ENCODE data around the gene MGST2. TPM values are rescaled to one million over a fixed set of nuclear protein-coding genes. Genes with fewer than 3 reads are reported as not detected.

The MGST2 gene
- total and polyA plus RNA-seq, 2 experiments from 2014 or later = 82.4 to 97.9 TPM

DNA sequence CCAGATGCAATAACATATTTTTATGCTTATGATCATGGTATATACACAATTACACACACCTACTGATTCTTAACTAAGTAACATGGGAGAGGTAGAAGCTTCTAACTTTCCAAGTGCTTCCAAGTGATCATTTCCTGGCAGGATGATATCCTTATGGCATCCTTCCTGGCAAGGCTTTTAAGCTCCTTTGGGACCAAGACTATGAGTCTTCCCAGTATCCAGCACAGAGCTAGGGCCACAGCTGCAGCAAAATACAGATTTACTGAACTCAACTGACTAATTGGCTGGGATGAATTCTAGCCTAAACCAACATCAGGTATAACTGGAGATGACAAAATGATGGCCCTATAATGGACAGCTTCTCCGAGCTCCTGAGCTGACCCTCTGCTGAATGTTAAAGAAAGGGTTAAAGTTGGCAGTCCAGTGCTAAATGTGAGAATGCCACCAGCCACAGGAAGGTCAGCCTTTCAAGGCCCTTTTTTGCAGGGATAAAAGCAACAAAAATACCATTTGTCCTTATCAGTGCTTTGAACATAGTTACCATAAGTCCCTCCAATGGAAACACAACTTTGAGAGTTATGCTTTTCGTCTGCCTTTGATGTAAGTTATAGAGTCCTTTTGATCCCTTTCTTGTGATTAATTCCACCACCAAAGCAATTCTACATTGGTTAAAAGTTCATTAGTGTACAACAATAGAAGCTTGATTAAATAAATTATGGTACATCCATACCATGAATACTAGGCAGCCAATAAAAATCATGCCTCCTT, 73.4 kb downstream of the MGST2 start:
- no peaks in the 10 kb centered on the region for H3K27me3 ChIP-seq
- H3K9me2 ChIP-seq (replicated peaks; ENCODE audit: insufficient read depth) = no peaks in the 10 kb centered on the region
- peaks cover 33% of the 10 kb centered on the region for H3K4me1 ChIP-seq (ENCODE audit: insufficient read depth)
- no peak for DNase-seq (ENCODE audit: low spot score)
- 75% methylated on average over 2 of the region's 2 CpGs for WGBS (ENCODE audit: low lambda C conversion rate, missing lambda C conversion rate)
- no peaks in the 10 kb centered on the region for H3K79me2 ChIP-seq
- no peak overlapping the region for H2AFZ ChIP-seq
- H3K9me3 ChIP-seq (ENCODE audit: low read depth) = no peaks in the 10 kb centered on the region
- no peaks in the 10 kb centered on the region for H4K20me1 ChIP-seq (ENCODE audit: insufficient read depth, poor library complexity, severe bottlenecking)
- no peak for TF ChIP-seq EZH2 (IDR thresholded peaks at IDR 0.05; ENCODE audit: borderline replicate concordance)
- no peak for TF ChIP-seq EZH2phosphoT487 (IDR thresholded peaks at IDR 0.05; ENCODE audit: low read depth, severe bottlenecking, unreplicated experiment)
- TF ChIP-seq, protein P1, sequence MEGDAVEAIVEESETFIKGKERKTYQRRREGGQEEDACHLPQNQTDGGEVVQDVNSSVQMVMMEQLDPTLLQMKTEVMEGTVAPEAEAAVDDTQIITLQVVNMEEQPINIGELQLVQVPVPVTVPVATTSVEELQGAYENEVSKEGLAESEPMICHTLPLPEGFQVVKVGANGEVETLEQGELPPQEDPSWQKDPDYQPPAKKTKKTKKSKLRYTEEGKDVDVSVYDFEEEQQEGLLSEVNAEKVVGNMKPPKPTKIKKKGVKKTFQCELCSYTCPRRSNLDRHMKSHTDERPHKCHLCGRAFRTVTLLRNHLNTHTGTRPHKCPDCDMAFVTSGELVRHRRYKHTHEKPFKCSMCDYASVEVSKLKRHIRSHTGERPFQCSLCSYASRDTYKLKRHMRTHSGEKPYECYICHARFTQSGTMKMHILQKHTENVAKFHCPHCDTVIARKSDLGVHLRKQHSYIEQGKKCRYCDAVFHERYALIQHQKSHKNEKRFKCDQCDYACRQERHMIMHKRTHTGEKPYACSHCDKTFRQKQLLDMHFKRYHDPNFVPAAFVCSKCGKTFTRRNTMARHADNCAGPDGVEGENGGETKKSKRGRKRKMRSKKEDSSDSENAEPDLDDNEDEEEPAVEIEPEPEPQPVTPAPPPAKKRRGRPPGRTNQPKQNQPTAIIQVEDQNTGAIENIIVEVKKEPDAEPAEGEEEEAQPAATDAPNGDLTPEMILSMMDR (IDR thresholded peaks at IDR 0.05; ENCODE audit: poor library complexity) = no peak
- H3K4me2 ChIP-seq = no peak overlapping the region
- no peak overlapping the region for H3K27ac ChIP-seq
- no peaks in the 10 kb centered on the region for H3K36me3 ChIP-seq (replicated peaks; ENCODE audit: insufficient read depth, low read depth)
- no peak overlapping the region for H3K4me3 ChIP-seq

DNA sequence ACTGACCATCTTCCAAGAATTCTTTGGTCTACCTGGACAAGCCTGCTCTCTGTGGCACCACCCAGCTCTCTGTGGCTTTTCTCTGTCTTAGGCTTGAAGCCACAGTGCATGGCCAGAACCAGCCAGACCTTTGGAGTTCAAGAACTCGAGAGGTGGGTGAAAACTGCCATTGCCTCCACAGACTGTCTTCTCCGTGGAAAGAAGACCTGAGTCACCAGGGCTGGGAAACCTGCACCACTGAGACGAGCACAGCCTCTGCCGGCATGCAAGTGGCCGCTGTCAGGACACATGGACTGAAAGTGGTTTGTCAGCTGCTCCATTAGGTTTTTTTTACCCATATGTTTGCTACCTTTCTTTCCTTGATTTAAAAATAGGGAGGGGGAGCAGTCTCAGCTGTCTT, 74.5 kb downstream of the MGST2 start:
- Histone ChIP-seq H3K79me2 (no peaks in the 10 kb centered on the region), H3K9me3 (ENCODE audit: low read depth) (no peaks in the 10 kb centered on the region), H4K20me1 (ENCODE audit: insufficient read depth, poor library complexity, severe bottlenecking) (no peaks in the 10 kb centered on the region), H3K36me3 (replicated peaks; ENCODE audit: insufficient read depth, low read depth) (no peaks in the 10 kb centered on the region), H3K4me2 (peak overlapping the region; percentile 14), H3K9me2 (replicated peaks; ENCODE audit: insufficient read depth) (no peaks in the 10 kb centered on the region), H3K4me1 (ENCODE audit: insufficient read depth) (peaks cover 27% of the 10 kb centered on the region), H3K27ac (peak overlapping the region; percentile 80), H3K27me3 (no peaks in the 10 kb centered on the region), H2AFZ (no peak overlapping the region), H3K4me3 (no peak overlapping the region)
- DNase-seq (ENCODE audit: low spot score) = no peak
- TF ChIP-seq, protein P1 (IDR thresholded peaks at IDR 0.05; ENCODE audit: poor library complexity) = no peak
- 72% methylated on average over 5 of the region's 5 CpGs for WGBS (ENCODE audit: low lambda C conversion rate, missing lambda C conversion rate)

DNA sequence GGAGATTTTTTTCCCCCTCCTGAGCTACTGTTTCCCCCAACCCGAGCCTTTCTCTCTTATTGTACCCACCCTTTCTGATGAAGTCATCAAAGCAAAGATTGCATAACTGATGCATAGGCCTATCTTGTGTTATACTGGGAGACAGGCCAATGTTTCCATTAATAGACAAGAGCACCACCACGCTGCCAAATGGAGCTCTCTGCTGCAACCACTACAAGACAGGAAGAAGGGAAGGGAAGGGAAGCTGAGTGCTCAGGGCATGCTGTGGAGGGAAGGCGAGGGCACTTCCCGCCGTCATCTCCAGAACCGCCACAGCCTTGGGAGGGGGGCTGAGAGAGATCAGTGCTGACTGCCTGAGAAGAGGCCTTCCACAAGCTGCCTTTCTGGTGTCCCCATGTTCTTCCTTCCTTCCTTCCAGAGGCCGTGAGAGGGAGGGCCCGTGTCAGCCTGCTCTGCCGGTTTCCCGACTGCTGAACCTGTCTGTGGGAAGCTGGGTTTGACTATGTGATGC, 75.0 kb downstream of the MGST2 start:
- no peaks in the 10 kb centered on the region for H3K79me2 ChIP-seq
- no peaks in the 10 kb centered on the region for H3K36me3 ChIP-seq (replicated peaks; ENCODE audit: insufficient read depth, low read depth)
- H4K20me1 ChIP-seq (ENCODE audit: insufficient read depth, poor library complexity, severe bottlenecking) = no peaks in the 10 kb centered on the region
- peak; percentile 83 for DNase-seq (ENCODE audit: low spot score)
- H3K27ac ChIP-seq = peak overlapping the region; percentile 80
- no peak overlapping the region for H2AFZ ChIP-seq
- peaks cover 22% of the 10 kb centered on the region for H3K4me1 ChIP-seq (ENCODE audit: insufficient read depth)
- no peak overlapping the region for H3K4me3 ChIP-seq
- H3K9me2 ChIP-seq (replicated peaks; ENCODE audit: insufficient read depth) = no peaks in the 10 kb centered on the region
- TF ChIP-seq, protein P1 (IDR thresholded peaks at IDR 0.05; ENCODE audit: poor library complexity) = peak; percentile 32
- TF ChIP-seq EZH2 (IDR thresholded peaks at IDR 0.05; ENCODE audit: borderline replicate concordance) (no peak), EZH2phosphoT487 (IDR thresholded peaks at IDR 0.05; ENCODE audit: low read depth, severe bottlenecking, unreplicated experiment) (no peak)
- WGBS (ENCODE audit: low lambda C conversion rate, missing lambda C conversion rate) = 64% methylated on average over 10 of the region's 10 CpGs
- H3K4me2 ChIP-seq = peak overlapping the region; percentile 9
- H3K9me3 ChIP-seq (ENCODE audit: low read depth) = no peaks in the 10 kb centered on the region
- H3K27me3 ChIP-seq = no peaks in the 10 kb centered on the region

Measured in hepatocyte (in vitro differentiated cells).